Measurements from ENCODE around the gene RBKS. TPM values are rescaled to one million over a fixed set of nuclear protein-coding genes. Genes with fewer than 3 reads are reported as not detected.

The RBKS gene
- total RNA-seq, 1 experiment from 2014 or later = 4.5 TPM

DNA sequence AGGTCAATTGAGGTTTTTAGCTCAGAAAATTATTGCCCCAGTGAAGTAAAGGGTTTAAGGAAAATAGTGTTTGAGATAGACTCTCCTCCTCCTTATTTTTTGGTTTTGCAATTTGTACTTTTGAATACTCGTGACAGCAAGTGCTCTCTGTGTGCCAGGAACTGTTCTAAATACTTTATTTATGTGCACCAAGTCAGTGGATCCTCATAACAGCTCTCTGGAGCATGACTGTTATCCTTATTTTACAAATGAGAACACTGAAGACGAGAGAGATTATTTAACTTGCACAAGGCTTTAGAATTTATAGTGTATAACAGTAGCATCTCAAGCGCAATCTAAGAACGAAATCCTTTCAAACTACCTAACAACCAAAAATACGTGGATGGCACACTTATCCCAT lies 25.0 kb upstream of the RBKS start:
- POLR2A ChIA-PET (ENCODE audit: unreplicated experiment) = no interaction called here
- DNase-seq = no peak
- Histone ChIP-seq H3K79me2 (ENCODE audit: low read depth) (peaks cover 9% of the 10 kb centered on the region; the same call in 1 of the 2 replicates), H3K4me2 (no peak overlapping the region), H3K4me3 (no peak overlapping the region), H3F3A (ENCODE audit: insufficient read depth, low read depth) (0 out of 2 replicates have a peak, but pooled peaks cover 3% of the 10 kb centered on the region), H4K20me1 (ENCODE audit: insufficient read depth) (no peaks in the 10 kb centered on the region), H3K36me3 (ENCODE audit: low read depth) (0 out of 2 replicates have a peak, but pooled peaks cover 4% of the 10 kb centered on the region), H3K27ac (no peak overlapping the region), H2AFZ (no peak overlapping the region), H3K4me1 (replicated peaks; ENCODE audit: insufficient read depth) (no peaks in the 10 kb centered on the region), H3K9me2 (ENCODE audit: insufficient read depth) (no peaks in the 10 kb centered on the region), H3K27me3 (ENCODE audit: insufficient read depth, low read depth) (no peaks in the 10 kb centered on the region), H3K9me3 (ENCODE audit: insufficient read depth, low read depth) (no peaks in the 10 kb centered on the region)
- no TSS peak for BruUV-seq (replicated peaks)
- no peak for TF ChIP-seq EZH2 (IDR thresholded peaks at IDR 0.05; ENCODE audit: low read depth)
- TF ChIP-seq, protein P1, sequence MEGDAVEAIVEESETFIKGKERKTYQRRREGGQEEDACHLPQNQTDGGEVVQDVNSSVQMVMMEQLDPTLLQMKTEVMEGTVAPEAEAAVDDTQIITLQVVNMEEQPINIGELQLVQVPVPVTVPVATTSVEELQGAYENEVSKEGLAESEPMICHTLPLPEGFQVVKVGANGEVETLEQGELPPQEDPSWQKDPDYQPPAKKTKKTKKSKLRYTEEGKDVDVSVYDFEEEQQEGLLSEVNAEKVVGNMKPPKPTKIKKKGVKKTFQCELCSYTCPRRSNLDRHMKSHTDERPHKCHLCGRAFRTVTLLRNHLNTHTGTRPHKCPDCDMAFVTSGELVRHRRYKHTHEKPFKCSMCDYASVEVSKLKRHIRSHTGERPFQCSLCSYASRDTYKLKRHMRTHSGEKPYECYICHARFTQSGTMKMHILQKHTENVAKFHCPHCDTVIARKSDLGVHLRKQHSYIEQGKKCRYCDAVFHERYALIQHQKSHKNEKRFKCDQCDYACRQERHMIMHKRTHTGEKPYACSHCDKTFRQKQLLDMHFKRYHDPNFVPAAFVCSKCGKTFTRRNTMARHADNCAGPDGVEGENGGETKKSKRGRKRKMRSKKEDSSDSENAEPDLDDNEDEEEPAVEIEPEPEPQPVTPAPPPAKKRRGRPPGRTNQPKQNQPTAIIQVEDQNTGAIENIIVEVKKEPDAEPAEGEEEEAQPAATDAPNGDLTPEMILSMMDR (conservative IDR thresholded peaks at IDR 0.05) = no peak
- intact Hi-C loops (cut with micrococcal nuclease; ENCODE audit: unreplicated experiment) = no loop called here
- CTCF ChIA-PET = no interaction called here

DNA sequence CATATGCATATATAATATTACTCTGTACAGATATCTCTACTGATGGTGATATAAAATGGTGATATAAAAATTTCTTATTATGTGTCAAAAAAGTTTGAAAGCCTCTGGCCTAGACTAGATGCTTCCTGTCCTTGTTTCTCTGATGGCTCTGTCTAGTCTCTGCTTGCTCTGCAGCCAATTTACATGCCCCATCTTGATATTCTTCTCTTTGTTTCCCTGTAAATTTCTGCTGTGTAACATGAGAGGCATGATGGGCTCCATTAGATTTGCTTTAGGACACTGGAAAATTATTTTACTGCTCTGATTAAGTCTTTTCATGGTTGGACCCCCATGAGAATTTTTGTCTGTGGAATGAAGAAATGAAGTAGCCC lies 24.6 kb upstream of the RBKS start:
- H3K36me3 ChIP-seq (ENCODE audit: low read depth) = 0 out of 2 replicates have a peak, but pooled peaks cover 4% of the 10 kb centered on the region
- H2AFZ ChIP-seq = no peak overlapping the region
- TF ChIP-seq, protein P1 (conservative IDR thresholded peaks at IDR 0.05) = no peak
- TF ChIP-seq EZH2 (IDR thresholded peaks at IDR 0.05; ENCODE audit: low read depth) = no peak
- no peaks in the 10 kb centered on the region for H3K27me3 ChIP-seq (ENCODE audit: insufficient read depth, low read depth)
- ChIA-PET POLR2A (ENCODE audit: unreplicated experiment) (interaction anchor here (0.6 kb wide), 1 partner anchor 93 kb away, joined by 8 read pairs; no protein-coding TSS in a partner anchor), CTCF (no interaction called here)
- H3K4me3 ChIP-seq = no peak overlapping the region
- no peaks in the 10 kb centered on the region for H3K9me3 ChIP-seq (ENCODE audit: insufficient read depth, low read depth)
- no peaks in the 10 kb centered on the region for H3K9me2 ChIP-seq (ENCODE audit: insufficient read depth)
- H3K4me1 ChIP-seq (replicated peaks; ENCODE audit: insufficient read depth) = no peaks in the 10 kb centered on the region
- BruUV-seq (replicated peaks) = no TSS peak
- H3K79me2 ChIP-seq (ENCODE audit: low read depth) = peaks cover 9% of the 10 kb centered on the region; the same call in 1 of the 2 replicates
- H3K4me2 ChIP-seq = no peak overlapping the region
- no peaks in the 10 kb centered on the region for H4K20me1 ChIP-seq (ENCODE audit: insufficient read depth)
- H3K27ac ChIP-seq = no peak overlapping the region
- 0 out of 2 replicates have a peak, but pooled peaks cover 3% of the 10 kb centered on the region for H3F3A ChIP-seq (ENCODE audit: insufficient read depth, low read depth)
- intact Hi-C loops (cut with micrococcal nuclease; ENCODE audit: unreplicated experiment) = no loop called here
- DNase-seq = no peak

DNA sequence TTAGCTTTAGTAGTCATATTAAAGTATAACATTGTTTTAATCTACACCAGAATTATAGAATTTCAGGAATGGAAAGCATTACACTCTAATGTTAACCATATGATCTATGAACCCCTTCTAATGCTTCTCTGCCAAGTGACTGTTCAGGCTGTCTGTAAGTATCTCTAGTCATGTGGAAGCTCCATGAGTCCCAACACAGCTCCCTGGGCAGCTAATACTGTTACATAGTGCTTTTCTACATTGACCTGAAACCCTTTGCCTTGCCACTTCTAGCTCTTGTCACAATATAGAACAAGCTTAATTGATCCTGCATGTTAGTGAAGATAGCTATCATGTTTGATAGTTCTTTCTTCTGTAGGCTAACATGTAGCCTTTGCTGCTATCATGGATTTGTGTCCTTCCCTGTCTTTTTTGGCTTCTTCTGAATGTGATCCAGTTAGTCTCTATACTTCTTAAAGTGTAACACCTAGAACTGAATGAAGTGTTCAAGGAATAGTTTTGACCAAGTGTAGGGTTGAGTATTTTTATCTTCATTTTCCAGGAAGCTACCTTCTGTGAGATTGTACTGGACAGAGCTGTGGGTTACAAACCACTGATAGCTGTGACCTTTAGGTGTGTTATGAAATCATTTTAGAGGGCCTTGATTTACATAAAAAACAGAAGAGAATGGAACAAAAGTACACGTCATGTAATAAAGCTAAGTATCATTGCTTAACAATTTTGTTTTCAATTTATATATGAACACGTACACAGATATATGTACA lies 24.0 kb upstream of the RBKS start:
- no peak for TF ChIP-seq EZH2 (IDR thresholded peaks at IDR 0.05; ENCODE audit: low read depth)
- TF ChIP-seq, protein P1 (conservative IDR thresholded peaks at IDR 0.05) = no peak
- ChIA-PET CTCF (no interaction called here), POLR2A (ENCODE audit: unreplicated experiment) (interaction anchor here (0.6 kb wide), 1 partner anchor 93 kb away, joined by 8 read pairs; no protein-coding TSS in a partner anchor)

More for the DNA sequence above, 24.0 kb upstream of the RBKS start:
- H4K20me1 ChIP-seq (ENCODE audit: insufficient read depth) = no peaks in the 10 kb centered on the region
- DNase-seq = no peak
- H3K4me1 ChIP-seq (replicated peaks; ENCODE audit: insufficient read depth) = no peaks in the 10 kb centered on the region
- H3K9me2 ChIP-seq (ENCODE audit: insufficient read depth) = no peaks in the 10 kb centered on the region
- H3K4me3 ChIP-seq = no peak overlapping the region
- no peaks in the 10 kb centered on the region for H3K27me3 ChIP-seq (ENCODE audit: insufficient read depth, low read depth)
- no TSS peak for BruUV-seq (replicated peaks)
- H3K9me3 ChIP-seq (ENCODE audit: insufficient read depth, low read depth) = no peaks in the 10 kb centered on the region
- 0 out of 2 replicates have a peak, but pooled peaks cover 4% of the 10 kb centered on the region for H3K36me3 ChIP-seq (ENCODE audit: low read depth)
- intact Hi-C loops (cut with micrococcal nuclease; ENCODE audit: unreplicated experiment) = no loop called here
- no peak overlapping the region for H3K27ac ChIP-seq
- H3K79me2 ChIP-seq (ENCODE audit: low read depth) = peaks cover 9% of the 10 kb centered on the region; the same call in 1 of the 2 replicates
- H3K4me2 ChIP-seq = no peak overlapping the region
- H2AFZ ChIP-seq = no peak overlapping the region
- H3F3A ChIP-seq (ENCODE audit: insufficient read depth, low read depth) = no peaks in the 10 kb centered on the region

Data from PC-9 (cell line).